ENCODE results near the gene TSHZ1. TPM values are rescaled to one million over a fixed set of nuclear protein-coding genes. Genes with fewer than 3 reads are reported as not detected.

Gene TSHZ1
- total and polyA plus RNA-seq, 2 experiments from 2014 or later, result 0.23 to 0.38 TPM

DNA sequence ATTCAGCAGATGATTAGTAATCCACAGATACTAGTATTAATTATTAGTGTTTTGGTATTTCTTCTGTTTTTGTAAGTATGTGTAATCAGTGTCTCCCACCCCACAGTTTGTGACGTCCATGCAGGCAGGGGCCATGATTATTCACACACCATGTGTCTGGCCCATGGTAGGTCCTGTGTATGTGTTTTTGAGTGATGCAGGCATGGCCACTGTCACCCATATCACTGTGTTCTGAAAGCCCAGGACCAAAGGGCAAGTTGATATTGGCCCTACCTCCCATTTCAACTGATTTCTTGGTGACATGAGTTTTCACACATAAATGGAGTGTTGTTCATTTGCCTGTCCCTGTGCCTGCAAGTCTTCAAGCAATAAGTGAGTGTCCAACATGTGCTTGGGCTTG lies 104.0 kb downstream of the TSHZ1 start (continued):
- TF ChIP-seq, protein P1, sequence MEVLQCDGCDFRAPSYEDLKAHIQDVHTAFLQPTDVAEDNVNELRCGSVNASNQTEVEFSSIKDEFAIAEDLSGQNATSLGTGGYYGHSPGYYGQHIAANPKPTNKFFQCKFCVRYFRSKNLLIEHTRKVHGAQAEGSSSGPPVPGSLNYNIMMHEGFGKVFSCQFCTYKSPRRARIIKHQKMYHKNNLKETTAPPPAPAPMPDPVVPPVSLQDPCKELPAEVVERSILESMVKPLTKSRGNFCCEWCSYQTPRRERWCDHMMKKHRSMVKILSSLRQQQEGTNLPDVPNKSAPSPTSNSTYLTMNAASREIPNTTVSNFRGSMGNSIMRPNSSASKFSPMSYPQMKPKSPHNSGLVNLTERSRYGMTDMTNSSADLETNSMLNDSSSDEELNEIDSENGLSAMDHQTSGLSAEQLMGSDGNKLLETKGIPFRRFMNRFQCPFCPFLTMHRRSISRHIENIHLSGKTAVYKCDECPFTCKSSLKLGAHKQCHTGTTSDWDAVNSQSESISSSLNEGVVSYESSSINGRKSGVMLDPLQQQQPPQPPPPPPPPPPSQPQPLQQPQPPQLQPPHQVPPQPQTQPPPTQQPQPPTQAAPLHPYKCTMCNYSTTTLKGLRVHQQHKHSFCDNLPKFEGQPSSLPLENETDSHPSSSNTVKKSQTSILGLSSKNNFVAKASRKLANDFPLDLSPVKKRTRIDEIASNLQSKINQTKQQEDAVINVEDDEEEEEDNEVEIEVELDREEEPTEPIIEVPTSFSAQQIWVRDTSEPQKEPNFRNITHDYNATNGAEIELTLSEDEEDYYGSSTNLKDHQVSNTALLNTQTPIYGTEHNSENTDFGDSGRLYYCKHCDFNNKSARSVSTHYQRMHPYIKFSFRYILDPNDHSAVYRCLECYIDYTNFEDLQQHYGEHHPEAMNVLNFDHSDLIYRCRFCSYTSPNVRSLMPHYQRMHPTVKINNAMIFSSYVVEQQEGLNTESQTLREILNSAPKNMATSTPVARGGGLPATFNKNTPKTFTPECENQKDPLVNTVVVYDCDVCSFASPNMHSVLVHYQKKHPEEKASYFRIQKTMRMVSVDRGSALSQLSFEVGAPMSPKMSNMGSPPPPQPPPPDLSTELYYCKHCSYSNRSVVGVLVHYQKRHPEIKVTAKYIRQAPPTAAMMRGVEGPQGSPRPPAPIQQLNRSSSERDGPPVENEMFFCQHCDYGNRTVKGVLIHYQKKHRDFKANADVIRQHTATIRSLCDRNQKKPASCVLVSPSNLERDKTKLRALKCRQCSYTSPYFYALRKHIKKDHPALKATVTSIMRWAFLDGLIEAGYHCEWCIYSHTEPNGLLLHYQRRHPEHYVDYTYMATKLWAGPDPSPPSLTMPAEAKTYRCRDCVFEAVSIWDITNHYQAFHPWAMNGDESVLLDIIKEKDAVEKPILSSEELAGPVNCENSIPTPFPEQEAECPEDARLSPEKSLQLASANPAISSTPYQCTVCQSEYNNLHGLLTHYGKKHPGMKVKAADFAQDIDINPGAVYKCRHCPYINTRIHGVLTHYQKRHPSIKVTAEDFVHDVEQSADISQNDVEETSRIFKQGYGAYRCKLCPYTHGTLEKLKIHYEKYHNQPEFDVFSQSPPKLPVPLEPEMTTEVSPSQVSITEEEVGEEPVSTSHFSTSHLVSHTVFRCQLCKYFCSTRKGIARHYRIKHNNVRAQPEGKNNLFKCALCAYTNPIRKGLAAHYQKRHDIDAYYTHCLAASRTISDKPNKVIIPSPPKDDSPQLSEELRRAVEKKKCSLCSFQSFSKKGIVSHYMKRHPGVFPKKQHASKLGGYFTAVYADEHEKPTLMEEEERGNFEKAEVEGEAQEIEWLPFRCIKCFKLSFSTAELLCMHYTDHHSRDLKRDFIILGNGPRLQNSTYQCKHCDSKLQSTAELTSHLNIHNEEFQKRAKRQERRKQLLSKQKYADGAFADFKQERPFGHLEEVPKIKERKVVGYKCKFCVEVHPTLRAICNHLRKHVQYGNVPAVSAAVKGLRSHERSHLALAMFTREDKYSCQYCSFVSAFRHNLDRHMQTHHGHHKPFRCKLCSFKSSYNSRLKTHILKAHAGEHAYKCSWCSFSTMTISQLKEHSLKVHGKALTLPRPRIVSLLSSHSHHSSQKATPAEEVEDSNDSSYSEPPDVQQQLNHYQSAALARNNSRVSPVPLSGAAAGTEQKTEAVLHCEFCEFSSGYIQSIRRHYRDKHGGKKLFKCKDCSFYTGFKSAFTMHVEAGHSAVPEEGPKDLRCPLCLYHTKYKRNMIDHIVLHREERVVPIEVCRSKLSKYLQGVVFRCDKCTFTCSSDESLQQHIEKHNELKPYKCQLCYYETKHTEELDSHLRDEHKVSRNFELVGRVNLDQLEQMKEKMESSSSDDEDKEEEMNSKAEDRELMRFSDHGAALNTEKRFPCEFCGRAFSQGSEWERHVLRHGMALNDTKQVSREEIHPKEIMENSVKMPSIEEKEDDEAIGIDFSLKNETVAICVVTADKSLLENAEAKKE (CRISPR knock-in tag; IDR thresholded peaks at IDR 0.05), result no peak
- TF ChIP-seq, protein P2, sequence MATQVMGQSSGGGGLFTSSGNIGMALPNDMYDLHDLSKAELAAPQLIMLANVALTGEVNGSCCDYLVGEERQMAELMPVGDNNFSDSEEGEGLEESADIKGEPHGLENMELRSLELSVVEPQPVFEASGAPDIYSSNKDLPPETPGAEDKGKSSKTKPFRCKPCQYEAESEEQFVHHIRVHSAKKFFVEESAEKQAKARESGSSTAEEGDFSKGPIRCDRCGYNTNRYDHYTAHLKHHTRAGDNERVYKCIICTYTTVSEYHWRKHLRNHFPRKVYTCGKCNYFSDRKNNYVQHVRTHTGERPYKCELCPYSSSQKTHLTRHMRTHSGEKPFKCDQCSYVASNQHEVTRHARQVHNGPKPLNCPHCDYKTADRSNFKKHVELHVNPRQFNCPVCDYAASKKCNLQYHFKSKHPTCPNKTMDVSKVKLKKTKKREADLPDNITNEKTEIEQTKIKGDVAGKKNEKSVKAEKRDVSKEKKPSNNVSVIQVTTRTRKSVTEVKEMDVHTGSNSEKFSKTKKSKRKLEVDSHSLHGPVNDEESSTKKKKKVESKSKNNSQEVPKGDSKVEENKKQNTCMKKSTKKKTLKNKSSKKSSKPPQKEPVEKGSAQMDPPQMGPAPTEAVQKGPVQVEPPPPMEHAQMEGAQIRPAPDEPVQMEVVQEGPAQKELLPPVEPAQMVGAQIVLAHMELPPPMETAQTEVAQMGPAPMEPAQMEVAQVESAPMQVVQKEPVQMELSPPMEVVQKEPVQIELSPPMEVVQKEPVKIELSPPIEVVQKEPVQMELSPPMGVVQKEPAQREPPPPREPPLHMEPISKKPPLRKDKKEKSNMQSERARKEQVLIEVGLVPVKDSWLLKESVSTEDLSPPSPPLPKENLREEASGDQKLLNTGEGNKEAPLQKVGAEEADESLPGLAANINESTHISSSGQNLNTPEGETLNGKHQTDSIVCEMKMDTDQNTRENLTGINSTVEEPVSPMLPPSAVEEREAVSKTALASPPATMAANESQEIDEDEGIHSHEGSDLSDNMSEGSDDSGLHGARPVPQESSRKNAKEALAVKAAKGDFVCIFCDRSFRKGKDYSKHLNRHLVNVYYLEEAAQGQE (IDR thresholded peaks at IDR 0.05; ENCODE audit: unreplicated experiment), result no peak

DNA sequence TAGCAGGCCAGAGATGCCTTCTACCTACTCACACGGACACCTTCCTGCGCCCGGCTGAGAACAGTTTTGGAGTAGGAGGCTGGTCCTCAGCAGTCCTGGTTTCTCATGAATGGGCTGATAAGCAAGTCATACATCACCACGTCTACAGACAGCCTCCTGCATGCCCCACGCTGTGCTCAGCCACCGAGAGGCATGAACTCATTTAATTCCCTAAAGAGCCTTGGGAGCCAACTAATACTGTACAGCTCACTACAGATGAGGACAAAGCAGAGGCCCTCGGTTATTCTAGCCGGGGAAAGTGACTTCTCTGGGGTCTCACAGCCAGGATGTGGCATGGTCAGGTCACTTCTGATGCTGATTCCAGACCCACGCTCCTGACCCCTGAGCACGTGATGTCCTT lies 105.6 kb downstream of the TSHZ1 start:
- DNase-seq (ENCODE audit: low spot score), result no peak
- Mint-ChIP-seq H3K9me3 (no peaks in the 10 kb centered on the region), H3K4me1 (no peaks in the 10 kb centered on the region), H3K4me3 (no peak overlapping the region), H3K27ac (no peak overlapping the region), H3K27me3 (ENCODE audit: insufficient read depth, low read depth, poor library complexity) (no peaks in the 10 kb centered on the region), H3K36me3 (ENCODE audit: low read depth) (no peaks in the 10 kb centered on the region)
- H3K4me2 ChIP-seq, result no peak overlapping the region
- H3K36me3 ChIP-seq (ENCODE audit: insufficient read depth), result no peaks in the 10 kb centered on the region
- H3K4me1 ChIP-seq (ENCODE audit: insufficient read depth), result no peaks in the 10 kb centered on the region
- no peaks in the 10 kb centered on the region for H4K20me1 ChIP-seq (replicated peaks; ENCODE audit: insufficient read depth)
- no peaks in the 10 kb centered on the region for H3K9me2 ChIP-seq (ENCODE audit: insufficient read depth)
- H3K27ac ChIP-seq (ENCODE audit: low read depth), result no peak overlapping the region
- no peaks in the 10 kb centered on the region for H3K27me3 ChIP-seq (ENCODE audit: insufficient read depth)
- no peak overlapping the region for H2AFZ ChIP-seq
- H3F3A ChIP-seq (replicated peaks; ENCODE audit: low read depth), result no peaks in the 10 kb centered on the region
- no peak overlapping the region for H3K4me3 ChIP-seq
- ATAC-seq, result no peak
- TF ChIP-seq, protein P1 (CRISPR knock-in tag; IDR thresholded peaks at IDR 0.05), result no peak
- TF ChIP-seq NANOG (IDR thresholded peaks at IDR 0.05; ENCODE audit: borderline replicate concordance) (no peak), ZNF331 (CRISPR knock-in tag; IDR thresholded peaks at IDR 0.05; ENCODE audit: low read depth) (no peak)
- H3K79me2 ChIP-seq (replicated peaks; ENCODE audit: insufficient read depth), result no peaks in the 10 kb centered on the region

Data from GM23338 (cell line).